ENCODE measurements around the gene RPE.

DNA sequence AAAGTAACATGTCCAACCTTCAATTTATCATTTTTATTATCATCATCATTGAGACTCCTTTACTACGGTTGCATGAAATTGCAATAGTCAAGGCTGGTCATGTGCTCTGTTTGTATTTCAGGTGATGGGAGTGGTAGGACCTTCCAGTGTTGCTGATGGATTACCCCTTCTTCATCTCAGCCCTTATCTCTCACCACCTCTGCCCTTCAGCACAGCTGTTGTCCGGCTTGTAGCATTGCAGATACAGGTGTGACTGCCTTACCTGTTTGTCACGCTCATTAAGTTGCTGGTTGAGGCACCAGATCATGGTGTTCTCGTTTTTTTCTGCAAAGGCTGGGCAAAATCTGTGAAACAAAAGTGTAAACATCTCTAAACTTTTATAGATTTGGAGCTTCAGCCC lies 31.7 kb upstream of the RPE start:
- no peak for TF ChIP-seq CTCF (IDR thresholded peaks at IDR 0.05; ENCODE audit: low read length)
- no peak for TF ChIP-seq EZH2 (IDR thresholded peaks at IDR 0.05; ENCODE audit: borderline replicate concordance, low read length)

Data from OCI-LY1 (cell line).